IMR-90 (cell line): ENCODE measurements around the gene SYNM. TPM values are rescaled to one million over a fixed set of nuclear protein-coding genes. Genes with fewer than 3 reads are reported as not detected.

ENCODE experiments used
- CEBPB ChIP-seq: IDR thresholded peaks from 2 replicates; pipeline ENCODE4 v1.6.1; 2012; ENCODE audit warnings: low read depth, low read length, improper control_type of control experiment
- CHD1 ChIP-seq: IDR thresholded peaks from 2 replicates; pipeline ENCODE4 v1.6.1; 2012; ENCODE audit warnings: low read depth, low read length, improper control_type of control experiment
- ELK1 ChIP-seq: fragments of 150-350 bp; IDR thresholded peaks from 2 replicates; pipeline ENCODE4 v1.6.1; 2016; ENCODE audit warnings: low read depth, mild to moderate bottlenecking, low read length, moderate library complexity, borderline replicate concordance
- POLR2A ChIP-seq: IDR thresholded peaks from 2 replicates; pipeline ENCODE4 v1.6.1; 2012; ENCODE audit warnings: mild to moderate bottlenecking, low read depth, low read length
- RCOR1 ChIP-seq: IDR thresholded peaks from 2 replicates; pipeline ENCODE4 v1.6.1; 2012; ENCODE audit warnings: mild to moderate bottlenecking, low read length, improper control_type of control experiment; ENCODE audit not compliant: insufficient replicate concordance
- RFX5 ChIP-seq: IDR thresholded peaks from 2 replicates; pipeline ENCODE4 v1.8.0; 2012; ENCODE audit warnings: low read depth, mild to moderate bottlenecking, low read length, moderate library complexity
- polyA plus RNA-seq, 3 experiments: library from polyadenylated mRNA; depleted of rRNA; stranded (reverse); fragments of >200 nt; gene quantifications; 2 replicates each; pipeline ENCODE4 v1.2.3, GENCODE V29; 2012; ENCODE audit warnings: low replicate concordance in 1 of 3
- total RNA-seq: library from RNA; depleted of rRNA; stranded (reverse); fragments of >200 nt; gene quantifications from 2 replicates; pipeline ENCODE4 v1.2.3, GENCODE V29; 2012

SYNM gene
- total and polyA plus RNA-seq, 2 of the 4 experiments (the other 2 are of a cell fraction): 2.1 to 3.4 TPM

GRCh38 chr15:99114511-99115299, 9.8 kb downstream of the SYNM start (continued):
- no peak for TF ChIP-seq CEBPB
- no peak for TF ChIP-seq ELK1
- no peak for TF ChIP-seq CHD1
- no peak for TF ChIP-seq POLR2A
- no peak for TF ChIP-seq RCOR1
- TF ChIP-seq RFX5: no peak
